GM18517 (cell line): ENCODE measurements around the gene SLCO2B1.

Experiments used
- ATAC-seq: cut with Tn5 transposase; IDR thresholded peaks from one replicate; pipeline ENCODE4 v1.9.1; 2021; ENCODE audit warnings: mild to moderate bottlenecking, moderate library complexity; ENCODE audit not compliant: unreplicated experiment

Gene SLCO2B1

DNA sequence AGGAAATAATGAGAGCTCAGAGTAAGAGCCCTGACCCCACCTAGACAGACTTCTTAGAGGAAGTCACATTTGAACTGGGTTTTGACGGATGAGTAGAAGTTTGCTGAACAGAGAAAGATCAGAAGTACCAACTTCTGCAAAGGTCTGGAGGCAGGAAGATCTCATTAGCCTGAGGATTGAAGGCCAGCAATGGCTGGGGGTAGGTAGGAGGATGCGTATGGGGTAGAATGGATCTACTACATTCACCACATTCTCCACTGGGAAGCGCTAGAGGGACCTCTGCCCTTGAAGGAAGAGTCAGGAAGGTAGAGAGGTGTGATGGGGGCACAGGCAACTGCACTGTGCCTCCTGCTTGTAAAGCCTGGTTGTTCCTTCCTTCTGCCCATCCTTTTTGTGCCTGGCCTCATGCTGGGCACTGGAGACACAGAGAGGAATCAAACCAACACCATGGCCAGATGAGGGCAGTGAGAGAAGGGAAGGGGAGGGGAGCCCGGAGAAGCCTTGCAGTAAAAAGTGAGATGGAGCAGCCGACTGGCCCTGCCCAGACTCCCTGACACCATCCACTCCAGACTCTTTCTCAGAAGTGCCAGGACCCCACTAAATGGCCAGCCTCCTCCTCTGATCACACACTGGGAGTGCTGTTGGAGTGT is 94.6 kb downstream of the SLCO2B1 start:
- ATAC-seq = no peak

DNA sequence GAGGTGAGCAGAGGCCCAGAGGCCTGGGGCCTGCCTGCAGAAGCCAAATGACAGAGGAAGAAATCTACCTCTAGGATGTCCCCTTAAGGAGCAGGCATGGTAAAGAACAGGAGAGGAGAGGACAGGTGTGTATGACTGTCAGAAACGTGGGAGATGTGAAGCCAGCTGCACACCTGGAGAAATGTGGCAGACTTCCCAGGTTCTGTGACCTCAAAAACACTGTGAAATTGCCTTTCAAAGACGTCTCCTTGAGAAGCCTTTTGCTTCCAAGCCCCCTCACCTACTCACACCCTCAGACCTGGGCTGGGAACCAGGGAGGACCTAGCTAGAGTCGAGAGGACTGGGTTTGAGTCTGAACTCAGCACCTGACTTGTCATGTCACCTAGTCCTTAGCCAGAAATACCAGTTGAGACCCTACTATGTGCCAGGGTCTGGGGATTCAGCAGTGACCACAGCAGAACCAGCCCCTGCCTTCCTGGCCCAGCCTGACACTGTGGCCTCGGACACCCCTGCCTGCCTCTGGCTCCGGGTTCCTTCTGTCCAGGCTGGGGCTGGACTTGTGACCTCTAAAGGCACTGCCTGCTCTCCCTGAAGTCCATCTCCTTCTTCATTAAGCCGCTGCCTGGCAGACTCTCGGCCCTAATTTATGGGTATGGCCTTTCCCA is 95.2 kb downstream of the SLCO2B1 start:
- no peak for ATAC-seq

DNA sequence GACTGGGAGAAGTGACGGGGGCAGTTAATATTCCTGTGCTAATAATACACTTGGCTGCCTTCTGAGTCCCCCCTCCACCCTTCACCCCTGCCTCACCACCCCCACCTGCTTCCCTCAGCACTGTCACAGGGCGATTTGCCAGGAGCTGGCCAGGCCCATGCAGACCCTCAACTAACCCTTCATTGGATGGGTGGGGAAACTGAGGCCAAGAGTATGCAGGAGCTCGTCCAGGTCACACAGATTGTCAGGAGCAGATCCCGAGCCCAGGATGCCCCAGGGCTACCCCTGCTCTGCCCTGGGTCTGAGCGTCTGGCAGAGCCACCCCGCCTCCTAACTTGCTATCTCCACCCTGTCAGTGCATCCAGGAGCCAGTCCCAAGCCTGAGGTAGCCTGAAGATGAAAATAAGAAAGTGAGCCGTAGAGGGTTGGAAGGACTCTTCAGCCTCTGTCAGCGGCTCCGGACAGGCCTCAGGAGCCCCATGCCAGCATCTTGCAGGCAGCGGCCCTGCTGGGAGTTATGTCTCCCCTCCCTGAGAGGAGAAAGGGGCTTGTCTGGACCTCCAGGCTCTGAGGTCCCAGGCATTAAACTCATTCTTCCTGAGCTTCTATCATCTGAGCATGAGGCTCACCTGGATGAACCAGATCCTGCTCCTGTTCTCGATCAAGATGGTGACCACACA is 95.9 kb downstream of the SLCO2B1 start:
- ATAC-seq = no peak

GRCh38 chr11:75248924-75249256 is 98.0 kb downstream of the SLCO2B1 start:
- ATAC-seq = no peak

GRCh38 chr11:75249704-75250103 is 98.8 kb downstream of the SLCO2B1 start:
- no peak for ATAC-seq

DNA sequence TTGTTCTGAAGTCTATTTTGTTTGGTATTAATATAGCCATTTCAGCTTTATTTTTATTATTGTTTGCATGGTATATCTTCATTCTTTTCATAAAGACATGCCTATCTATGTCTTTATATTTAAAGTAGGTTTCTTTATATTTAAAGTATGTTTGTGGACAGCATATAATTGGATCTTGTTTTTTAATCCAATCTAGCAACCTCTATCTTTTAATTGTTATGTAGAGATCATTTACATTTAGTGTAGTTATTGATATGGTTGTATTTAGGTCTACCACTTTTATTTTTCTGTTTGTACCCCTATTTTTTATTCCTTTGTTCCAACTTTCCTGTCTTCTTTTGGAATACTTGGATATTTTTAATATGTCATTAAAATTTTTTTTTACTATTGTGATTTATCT is 103.4 kb downstream of the SLCO2B1 start:
- ATAC-seq = no peak
